Parietal lobe (tissue), 2 donors: Measurements from ENCODE around the gene SLC29A2. TPM values are rescaled to one million over a fixed set of nuclear protein-coding genes. Genes with fewer than 3 reads are reported as not detected.
A peak's percentile ranks its signal among the peaks of the same experiment; 100 is the strongest.

ENCODE experiments used
- small RNA-seq: library from RNA; depleted of rRNA; stranded (forward); fragments of <200 nt; gene quantifications from one replicate; pipeline ENCODE3, GENCODE V24; 2014; ENCODE audit warnings: low replicate concordance
- total RNA-seq: library from RNA; depleted of rRNA; stranded (reverse); fragments of >200 nt; gene quantifications from one replicate; pipeline ENCODE4 v1.2.3, GENCODE V29; 2014

Gene SLC29A2
- 4.4 TPM for total RNA-seq

DNA sequence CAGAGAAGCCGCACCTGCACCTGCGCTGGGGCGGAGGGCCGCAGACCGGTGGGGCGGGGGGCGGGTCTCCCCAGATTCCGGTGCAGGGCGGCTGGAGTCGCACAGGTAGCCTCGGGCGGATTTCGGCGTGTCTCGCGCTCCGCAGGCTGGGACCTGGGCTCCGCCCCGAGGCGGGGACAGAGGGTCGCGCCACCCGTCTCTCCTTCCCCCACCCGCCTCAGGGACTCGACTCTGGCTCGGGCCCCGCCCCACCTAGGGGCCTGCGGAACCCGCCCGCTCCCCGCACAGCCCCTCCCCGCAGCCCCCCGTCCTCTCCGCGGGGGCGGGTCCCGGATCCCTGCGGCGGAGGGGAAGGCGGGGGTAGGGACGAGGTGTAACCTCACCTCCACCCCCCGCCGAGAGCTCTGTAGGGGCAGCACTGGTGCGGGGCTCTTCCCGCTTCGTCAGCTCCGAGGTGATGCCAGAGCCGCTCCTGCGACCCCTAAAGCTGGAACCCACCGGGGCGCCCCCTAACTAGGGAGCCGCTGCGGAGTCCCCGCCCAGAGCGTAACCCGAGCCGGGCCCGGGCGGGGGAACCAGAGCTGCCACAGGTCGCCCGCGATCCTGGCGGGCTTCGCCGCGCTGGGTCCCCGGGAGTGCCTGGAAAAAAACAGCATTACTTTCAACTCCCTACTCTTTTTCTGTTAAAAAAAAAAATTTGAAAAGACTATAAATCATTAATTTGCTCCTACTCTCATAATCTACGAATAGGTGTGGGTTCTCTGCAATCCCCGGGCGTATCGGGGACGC, at the start of gene SLC29A2:
SLC29A2 (minus strand) TSS at position 134 of the 789 bp plus-strand sequence. CDS start 169 bp downstream, outside the sequence.

DNA sequence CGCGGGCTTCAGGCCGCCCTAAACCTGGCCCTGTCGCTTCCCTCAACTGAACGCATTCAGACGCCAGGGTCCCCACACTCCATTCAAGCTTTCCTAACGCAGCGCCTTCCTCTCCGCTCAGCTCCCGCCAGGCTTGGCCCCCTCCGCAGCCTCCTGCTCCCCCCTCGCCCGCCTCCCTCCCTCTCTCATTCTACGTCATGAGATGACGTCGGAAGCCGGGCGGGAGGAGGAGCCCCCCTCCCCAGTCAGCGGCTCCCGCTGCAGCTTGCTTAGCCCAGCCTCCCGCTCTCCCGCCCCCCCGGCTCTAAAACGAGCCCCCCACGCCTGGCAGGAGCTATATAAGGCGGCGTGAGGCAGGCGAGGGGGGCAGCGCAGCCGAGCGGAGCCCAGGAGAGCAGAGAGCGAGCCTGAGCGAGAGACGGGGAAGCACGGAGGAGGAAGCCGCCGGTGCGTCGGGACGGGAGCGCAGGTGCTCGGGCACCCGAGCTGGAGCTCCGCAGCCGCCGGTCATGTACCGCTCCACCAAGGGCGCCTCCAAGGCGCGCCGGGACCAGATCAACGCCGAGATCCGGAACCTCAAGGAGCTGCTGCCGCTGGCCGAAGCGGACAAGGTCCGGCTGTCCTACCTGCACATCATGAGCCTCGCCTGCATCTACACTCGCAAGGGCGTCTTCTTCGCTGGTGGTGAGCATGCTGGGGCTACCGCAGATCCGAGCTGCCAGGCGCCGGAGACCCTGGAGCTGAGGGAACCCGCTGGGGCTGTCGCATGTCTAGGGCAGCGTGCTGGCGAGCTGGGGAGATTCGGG, 49.3 kb upstream of the SLC29A2 start, which contains the start of gene NPAS4:
NPAS4 (plus strand) TSS at position 365 of the 806 bp plus-strand sequence; CDS start at position 510, 145 bp downstream.

DNA sequence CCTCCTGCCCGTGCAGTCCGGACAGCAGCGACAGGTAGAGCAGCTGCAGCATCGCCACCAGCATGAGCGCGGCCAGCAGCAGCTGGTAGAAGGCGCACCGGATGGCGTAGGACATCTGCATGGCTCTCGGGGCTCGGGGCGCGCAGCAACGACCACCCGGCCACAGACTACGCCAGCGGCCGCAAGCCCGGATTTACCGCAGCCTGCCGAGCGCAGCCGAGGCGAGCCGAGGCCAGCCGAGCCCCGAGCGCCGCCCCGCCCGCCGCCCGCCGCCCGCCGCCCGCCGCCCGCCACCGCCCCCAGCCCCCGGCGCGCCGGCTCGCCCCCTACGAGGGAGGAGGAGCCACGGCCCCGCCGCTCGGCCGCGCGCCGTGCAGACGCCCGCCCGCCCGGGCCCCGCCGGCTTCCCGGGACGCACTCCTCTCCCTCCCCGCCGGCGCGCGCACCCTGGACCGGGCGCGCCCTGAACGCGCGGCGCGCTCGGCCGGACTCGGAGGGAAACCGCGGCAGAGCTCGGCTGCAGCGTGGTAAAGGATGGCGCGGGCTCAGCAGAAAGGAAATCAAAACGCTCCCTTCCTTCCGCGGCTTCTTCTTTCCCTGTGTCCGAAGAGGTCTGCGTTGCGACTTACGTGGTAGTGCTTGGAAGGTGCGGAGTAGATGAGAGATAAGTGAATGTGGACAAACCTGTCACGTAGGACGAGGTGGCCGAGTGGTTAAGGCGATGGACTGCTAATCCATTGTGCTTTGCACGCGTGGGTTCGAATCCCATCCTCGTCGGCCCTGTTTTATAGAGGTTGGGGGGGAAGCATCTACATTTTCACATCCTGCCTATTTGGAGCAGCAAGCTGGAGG, 23.9 kb downstream of the SLC29A2 start, which contains the start of gene B4GAT1:
B4GAT1 (minus strand) TSS at position 205 of the 852 bp plus-strand sequence; CDS start at position 121, 84 bp downstream.

DNA sequence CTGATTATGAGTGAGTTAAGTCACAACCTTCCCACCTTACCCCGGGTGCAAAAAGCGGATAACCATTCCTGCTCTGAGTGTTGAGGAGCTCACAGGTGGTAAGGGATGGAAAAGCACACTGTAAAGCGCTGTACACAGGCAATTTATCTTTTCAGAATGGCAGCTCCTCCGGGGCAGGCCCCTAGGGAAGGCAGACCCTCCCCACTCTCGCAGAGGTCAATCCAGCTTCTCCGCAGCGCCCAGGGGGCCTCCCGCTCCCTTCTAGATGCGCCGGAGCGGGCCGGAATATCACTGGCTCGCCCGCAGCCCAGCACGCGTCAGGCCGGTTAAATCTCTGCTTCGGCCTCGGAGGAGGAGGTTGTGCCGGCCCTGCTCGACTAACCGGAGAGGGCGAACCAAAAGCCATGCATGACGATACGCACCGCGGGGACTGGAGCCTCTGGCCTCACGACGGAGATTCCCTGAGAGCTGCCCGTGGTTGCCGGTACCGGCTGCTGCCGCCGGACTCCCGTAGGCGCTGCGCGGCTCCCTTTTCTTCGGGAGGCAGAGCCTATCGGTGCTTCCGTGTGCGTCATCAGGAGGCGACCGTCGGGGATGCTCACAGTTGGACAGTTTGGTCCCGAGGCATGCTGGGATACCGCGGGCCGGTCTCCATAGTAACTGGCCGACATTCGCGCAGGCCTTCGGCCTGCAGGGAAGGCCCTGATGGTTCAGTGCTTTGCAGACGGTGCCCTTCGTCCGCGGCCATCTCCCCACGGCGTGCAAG, 26.8 kb downstream of the SLC29A2 start, which contains the start of gene BRMS1:
BRMS1 (minus strand) TSS at position 555 of the 766 bp plus-strand sequence. CDS start 2,870 bp downstream, outside the sequence.

GRCh38 chr11:66336234-66337102, 35.1 kb downstream of the SLC29A2 start, which contains the start of gene RIN1:
Gene RIN1, minus strand, starts transcription at chr11:66336434. Its CDS starts 32 bp downstream, at chr11:66336402.

GRCh38 chr11:66316849-66317251, 54.7 kb downstream of the SLC29A2 start, which contains the start of gene CD248:
Gene CD248, minus strand, starts transcription at chr11:66317044. Its CDS starts 17 bp downstream, at chr11:66317027.

Small RNA genes lying within 50 kb of the gene (small RNA-seq; reads per million reads assigned to genes)
- gene RF00017, result not detected
- 0.34 reads per million, percentile 18 among the genes with 10 or more reads in this experiment for gene RNU1-84P

Other genes with a start within 250 kb of the SLC29A2 start
- 56.7 TPM for gene KLC2, start 114.1 kb downstream of the SLC29A2 start, total RNA-seq
- gene RAB1B, start 103.1 kb downstream of the SLC29A2 start, total RNA-seq, result 41.0 TPM
- gene CNIH2, start 93.6 kb downstream of the SLC29A2 start, total RNA-seq, result 79.2 TPM
- gene YIF1A, start 82.6 kb downstream of the SLC29A2 start, total RNA-seq, result 28.8 TPM
- gene TMEM151A, start 79.9 kb downstream of the SLC29A2 start, total RNA-seq, result 9.7 TPM
- 1.3 TPM for gene CD248, start 54.7 kb downstream of the SLC29A2 start, total RNA-seq
- gene RIN1, start 35.3 kb downstream of the SLC29A2 start, total RNA-seq, result 0.94 TPM
- 13.8 TPM for gene BRMS1, start 26.7 kb downstream of the SLC29A2 start, total RNA-seq
- 60.4 TPM for gene B4GAT1, start 24.1 kb downstream of the SLC29A2 start, total RNA-seq
- gene NPAS4, start 49.3 kb upstream of the SLC29A2 start, total RNA-seq, result 2.2 TPM
- gene MRPL11, start 67.1 kb upstream of the SLC29A2 start, total RNA-seq, result 11.6 TPM
- gene PELI3, start 95.1 kb upstream of the SLC29A2 start, total RNA-seq, result 24.7 TPM
- 40.4 TPM for gene DPP3, start 108.7 kb upstream of the SLC29A2 start, total RNA-seq
- gene BBS1, start 138.9 kb upstream of the SLC29A2 start, total RNA-seq, result 107 TPM
- gene ZDHHC24, start 174.3 kb upstream of the SLC29A2 start, total RNA-seq, result 5.9 TPM
- gene ACTN3, start 175.1 kb upstream of the SLC29A2 start, total RNA-seq, result not detected
- 47.9 TPM for gene CTSF, start 196.8 kb upstream of the SLC29A2 start, total RNA-seq
- gene CCDC87, start 221.3 kb upstream of the SLC29A2 start, total RNA-seq, result 0.63 TPM
- 36.9 TPM for gene CCS, start 221.4 kb upstream of the SLC29A2 start, total RNA-seq
- gene RBM14, start 244.9 kb upstream of the SLC29A2 start, total RNA-seq, result 82.3 TPM